Measurements from ENCODE around the gene PPIL6. TPM values are rescaled to one million over a fixed set of nuclear protein-coding genes. Genes with fewer than 3 reads are reported as not detected.

Gene PPIL6
- total and polyA plus RNA-seq, 2 donors from 2014 or later, result 6.0 to 8.4 TPM

DNA sequence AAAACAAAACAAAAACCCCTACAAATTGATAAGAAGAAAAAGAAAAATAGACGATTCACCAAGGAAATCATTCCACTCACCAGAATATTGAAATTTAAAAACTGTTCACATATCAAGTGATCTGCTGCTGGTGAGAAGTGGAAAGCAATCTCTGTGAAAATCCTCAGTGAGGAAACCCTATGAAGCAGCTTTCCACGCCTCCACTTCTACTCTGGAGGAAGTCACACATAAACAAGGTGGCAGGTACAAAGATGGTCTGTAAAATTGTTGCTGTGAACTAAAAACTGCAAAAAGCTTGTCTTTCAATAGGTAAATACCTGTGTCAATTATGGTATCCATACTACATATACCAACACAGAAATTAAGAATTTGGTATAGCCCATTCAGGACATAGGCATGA, 76.7 kb downstream of the PPIL6 start:
- TF ChIP-seq, protein P1, sequence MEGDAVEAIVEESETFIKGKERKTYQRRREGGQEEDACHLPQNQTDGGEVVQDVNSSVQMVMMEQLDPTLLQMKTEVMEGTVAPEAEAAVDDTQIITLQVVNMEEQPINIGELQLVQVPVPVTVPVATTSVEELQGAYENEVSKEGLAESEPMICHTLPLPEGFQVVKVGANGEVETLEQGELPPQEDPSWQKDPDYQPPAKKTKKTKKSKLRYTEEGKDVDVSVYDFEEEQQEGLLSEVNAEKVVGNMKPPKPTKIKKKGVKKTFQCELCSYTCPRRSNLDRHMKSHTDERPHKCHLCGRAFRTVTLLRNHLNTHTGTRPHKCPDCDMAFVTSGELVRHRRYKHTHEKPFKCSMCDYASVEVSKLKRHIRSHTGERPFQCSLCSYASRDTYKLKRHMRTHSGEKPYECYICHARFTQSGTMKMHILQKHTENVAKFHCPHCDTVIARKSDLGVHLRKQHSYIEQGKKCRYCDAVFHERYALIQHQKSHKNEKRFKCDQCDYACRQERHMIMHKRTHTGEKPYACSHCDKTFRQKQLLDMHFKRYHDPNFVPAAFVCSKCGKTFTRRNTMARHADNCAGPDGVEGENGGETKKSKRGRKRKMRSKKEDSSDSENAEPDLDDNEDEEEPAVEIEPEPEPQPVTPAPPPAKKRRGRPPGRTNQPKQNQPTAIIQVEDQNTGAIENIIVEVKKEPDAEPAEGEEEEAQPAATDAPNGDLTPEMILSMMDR (IDR thresholded peaks at IDR 0.05; ENCODE audit: borderline replicate concordance, extremely low read depth, insufficient read depth), result no peak
- Histone ChIP-seq H3K4me3 (ENCODE audit: low read length in 3 of 3) (no peak overlapping the region), H3K27ac (ENCODE audit: low read depth in 2 of 2, low read length in 2 of 2) (no peak overlapping the region), H3K9me3 (ENCODE audit: control insufficient read depth in 2 of 3, insufficient read depth in 1 of 3, low read length in 3 of 3) (peaks cover 0 to 2% (median 0%) of the 10 kb centered on the region in 3 donors), H3K36me3 (ENCODE audit: control insufficient read depth in 2 of 3, insufficient read depth in 3 of 3, low read length in 3 of 3) (peaks cover 15 to 29% (median 18%) of the 10 kb centered on the region in 3 donors), H3K4me1 (ENCODE audit: control insufficient read depth in 2 of 3, insufficient read depth in 2 of 3, low read depth in 1 of 3, low read length in 3 of 3) (no peaks in the 10 kb centered on the region), H3K9ac (ENCODE audit: low read length in 3 of 3) (no peak overlapping the region), H3K27me3 (ENCODE audit: control insufficient read depth, insufficient read depth, low read length) (no peaks in the 10 kb centered on the region)
- intact Hi-C loops (cut with DNase I), result no loop called here
- DNase-seq, result no peak
- no peak for FAIRE-seq

DNA sequence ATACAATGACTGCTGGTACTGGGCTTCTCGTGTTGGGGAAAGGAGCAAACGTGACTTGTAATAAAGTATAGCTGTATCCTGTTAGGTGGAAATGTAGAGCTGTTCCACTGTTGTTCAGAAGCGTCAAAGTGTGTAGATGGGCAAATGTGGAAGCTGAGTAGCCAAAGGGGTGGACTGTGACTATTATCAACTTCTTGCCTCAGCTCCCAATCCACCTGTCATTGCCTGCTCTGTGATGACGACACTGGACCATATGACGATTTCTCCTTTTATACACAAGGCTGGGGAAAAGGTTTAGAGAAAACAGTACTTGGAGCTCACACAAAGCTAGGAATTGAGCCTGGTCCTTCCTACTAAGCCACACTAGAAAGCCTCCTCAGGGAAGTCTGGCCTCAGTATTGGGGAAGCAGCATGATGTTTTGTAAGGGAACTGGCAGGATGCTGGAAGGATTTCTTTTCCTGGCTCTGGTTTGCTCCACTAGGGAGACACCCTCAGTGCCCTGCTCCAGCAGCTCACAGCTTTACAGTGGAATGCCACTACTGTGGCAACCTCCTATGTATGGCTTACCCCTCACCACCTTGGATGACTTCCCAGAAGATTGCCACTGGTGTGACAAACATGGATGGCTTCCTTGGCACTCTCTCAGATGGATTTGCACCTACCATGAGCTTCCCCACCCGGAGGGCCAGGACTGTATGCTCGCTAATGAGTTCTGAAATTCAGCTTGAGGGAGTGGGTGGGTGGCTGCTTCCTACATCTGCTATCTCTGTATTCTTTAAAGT, 78.1 kb downstream of the PPIL6 start:
- no peak for FAIRE-seq
- intact Hi-C loops (cut with DNase I), result no loop called here
- Histone ChIP-seq H3K27me3 (ENCODE audit: control insufficient read depth, insufficient read depth, low read length) (no peaks in the 10 kb centered on the region), H3K27ac (ENCODE audit: low read depth in 2 of 2, low read length in 2 of 2) (no peak overlapping the region), H3K4me3 (ENCODE audit: low read length in 3 of 3) (no peak overlapping the region), H3K36me3 (ENCODE audit: control insufficient read depth in 2 of 3, insufficient read depth in 3 of 3, low read length in 3 of 3) (peaks cover 10 to 28% (median 14%) of the 10 kb centered on the region in 3 donors), H3K4me1 (ENCODE audit: control insufficient read depth in 2 of 3, insufficient read depth in 2 of 3, low read depth in 1 of 3, low read length in 3 of 3) (no peaks in the 10 kb centered on the region), H3K9ac (ENCODE audit: low read length in 3 of 3) (no peak overlapping the region), H3K9me3 (ENCODE audit: control insufficient read depth in 2 of 3, insufficient read depth in 1 of 3, low read length in 3 of 3) (peaks cover 0 to 2% (median 0%) of the 10 kb centered on the region in 3 donors)
- TF ChIP-seq, protein P1 (IDR thresholded peaks at IDR 0.05; ENCODE audit: borderline replicate concordance, extremely low read depth, insufficient read depth), result no peak
- DNase-seq, result no peak

DNA sequence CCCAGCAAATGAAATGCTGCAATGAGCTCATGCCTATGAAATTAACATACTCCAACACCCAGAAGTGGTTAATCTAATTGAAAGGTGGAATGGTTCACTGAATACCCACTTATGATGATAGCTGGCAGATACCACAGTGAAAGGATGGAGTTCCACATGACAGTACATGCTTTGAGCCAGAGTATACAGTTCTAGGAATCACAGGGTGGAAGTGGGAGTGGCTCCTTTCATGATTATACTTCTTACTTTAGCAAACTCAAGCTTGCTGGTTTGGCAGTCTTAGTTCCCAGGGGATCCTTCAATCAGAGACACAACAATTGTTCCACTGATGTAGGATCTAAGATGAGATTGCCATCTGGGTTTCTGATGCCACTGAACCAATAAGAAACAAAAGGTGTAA, 79.6 kb downstream of the PPIL6 start:
- H3K4me3 ChIP-seq (ENCODE audit: low read length in 3 of 3), result no peak overlapping the region
- peaks cover 0 to 2% (median 0%) of the 10 kb centered on the region in 3 donors for H3K9me3 ChIP-seq (ENCODE audit: control insufficient read depth in 2 of 3, insufficient read depth in 1 of 3, low read length in 3 of 3)
- H3K27me3 ChIP-seq (ENCODE audit: control insufficient read depth, insufficient read depth, low read length), result no peaks in the 10 kb centered on the region
- no peak overlapping the region for H3K27ac ChIP-seq (ENCODE audit: low read depth in 2 of 2, low read length in 2 of 2)
- DNase-seq, result no peak
- no peak overlapping the region for H3K9ac ChIP-seq (ENCODE audit: low read length in 3 of 3)
- intact Hi-C loops (cut with DNase I), result no loop called here
- no peaks in the 10 kb centered on the region for H3K4me1 ChIP-seq (ENCODE audit: control insufficient read depth in 2 of 3, insufficient read depth in 2 of 3, low read depth in 1 of 3, low read length in 3 of 3)
- TF ChIP-seq, protein P1 (IDR thresholded peaks at IDR 0.05; ENCODE audit: borderline replicate concordance, extremely low read depth, insufficient read depth), result no peak
- H3K36me3 ChIP-seq (ENCODE audit: control insufficient read depth in 2 of 3, insufficient read depth in 3 of 3, low read length in 3 of 3), result peaks cover 12 to 30% (median 14%) of the 10 kb centered on the region in 3 donors
- FAIRE-seq, result no peak

Data from kidney (tissue), 14 donors.